ENCODE measurements around the gene RHBDL3. TPM values are rescaled to one million over a fixed set of nuclear protein-coding genes. Genes with fewer than 3 reads are reported as not detected.

The RHBDL3 gene
- total RNA-seq, 1 experiment from 2014 or later: 13.2 TPM

GRCh38 chr17:32274101-32274500, 8.5 kb downstream of the RHBDL3 start:
- no peak overlapping the region for H3K4me3 Mint-ChIP-seq
- peaks cover 52% of the 10 kb centered on the region for H3K4me1 Mint-ChIP-seq
- TF ChIP-seq ZNF423 (CRISPR knock-in tag; IDR thresholded peaks at IDR 0.05) (no peak), ETV6 (CRISPR knock-in tag; IDR thresholded peaks at IDR 0.05) (no peak), JUN (CRISPR knock-in tag; IDR thresholded peaks at IDR 0.05) (no peak)
- no peaks in the 10 kb centered on the region for H3K9me3 Mint-ChIP-seq
- peaks cover 2% of the 10 kb centered on the region for H3K27me3 Mint-ChIP-seq (ENCODE audit: low read depth)
- H3K27ac Mint-ChIP-seq: no peak overlapping the region
- DNase-seq (ENCODE audit: low spot score) (no peak), ATAC-seq (no peak)
- H3K36me3 Mint-ChIP-seq: no peaks in the 10 kb centered on the region
- POLR2A ChIA-PET: no interaction called here
- CTCF ChIA-PET: interaction anchor here (1.5 to 3.9 kb wide), 3 partner anchors 12 to 45 kb away, joined by 5 to 15 read pairs (median 12); no protein-coding TSS in a partner anchor

DNA sequence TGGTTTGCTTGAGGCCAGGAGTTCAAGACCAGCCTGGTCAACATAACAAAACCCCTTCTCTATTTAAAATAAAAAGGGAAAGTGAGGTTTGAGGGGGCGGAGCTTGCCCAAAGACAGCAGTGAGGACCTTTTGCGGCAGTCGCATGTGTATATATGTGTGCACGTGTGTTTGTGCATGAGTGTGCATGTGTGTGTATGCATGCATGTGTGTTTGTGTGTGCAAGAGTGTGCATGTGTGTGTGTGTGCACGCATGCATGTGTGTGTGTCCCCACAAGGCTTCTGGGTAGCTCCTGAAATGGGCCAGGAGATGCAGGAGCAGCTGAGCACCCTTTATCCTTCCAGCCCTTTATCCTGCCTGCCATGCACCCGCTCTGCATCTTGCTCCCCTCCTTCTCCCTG, 9.0 kb downstream of the RHBDL3 start:
- Mint-ChIP-seq H3K4me1 (peaks cover 57% of the 10 kb centered on the region), H3K27ac (no peak overlapping the region), H3K9me3 (no peaks in the 10 kb centered on the region), H3K36me3 (no peaks in the 10 kb centered on the region), H3K27me3 (ENCODE audit: low read depth) (peaks cover 6% of the 10 kb centered on the region), H3K4me3 (no peak overlapping the region)
- CTCF ChIA-PET: interaction anchor here (3.0 to 3.9 kb wide), 3 partner anchors 8 to 44 kb away, joined by 12 to 15 read pairs (median 15); no protein-coding TSS in a partner anchor
- TF ChIP-seq MLX (CRISPR knock-in tag; IDR thresholded peaks at IDR 0.05): no peak
- TF ChIP-seq ELF4 (CRISPR knock-in tag; IDR thresholded peaks at IDR 0.05; ENCODE audit: low read depth): no peak
- TF ChIP-seq, protein P1, sequence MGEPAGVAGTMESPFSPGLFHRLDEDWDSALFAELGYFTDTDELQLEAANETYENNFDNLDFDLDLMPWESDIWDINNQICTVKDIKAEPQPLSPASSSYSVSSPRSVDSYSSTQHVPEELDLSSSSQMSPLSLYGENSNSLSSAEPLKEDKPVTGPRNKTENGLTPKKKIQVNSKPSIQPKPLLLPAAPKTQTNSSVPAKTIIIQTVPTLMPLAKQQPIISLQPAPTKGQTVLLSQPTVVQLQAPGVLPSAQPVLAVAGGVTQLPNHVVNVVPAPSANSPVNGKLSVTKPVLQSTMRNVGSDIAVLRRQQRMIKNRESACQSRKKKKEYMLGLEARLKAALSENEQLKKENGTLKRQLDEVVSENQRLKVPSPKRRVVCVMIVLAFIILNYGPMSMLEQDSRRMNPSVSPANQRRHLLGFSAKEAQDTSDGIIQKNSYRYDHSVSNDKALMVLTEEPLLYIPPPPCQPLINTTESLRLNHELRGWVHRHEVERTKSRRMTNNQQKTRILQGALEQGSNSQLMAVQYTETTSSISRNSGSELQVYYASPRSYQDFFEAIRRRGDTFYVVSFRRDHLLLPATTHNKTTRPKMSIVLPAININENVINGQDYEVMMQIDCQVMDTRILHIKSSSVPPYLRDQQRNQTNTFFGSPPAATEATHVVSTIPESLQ (CRISPR knock-in tag; IDR thresholded peaks at IDR 0.05): no peak
- TF ChIP-seq RORB (CRISPR knock-in tag; IDR thresholded peaks at IDR 0.05): no peak
- TF ChIP-seq FOXP4 (CRISPR knock-in tag; IDR thresholded peaks at IDR 0.05): no peak
- TF ChIP-seq ZNF532 (CRISPR knock-in tag; IDR thresholded peaks at IDR 0.05; ENCODE audit: borderline replicate concordance): no peak
- DNase-seq (ENCODE audit: low spot score) (no peak), ATAC-seq (no peak)
- POLR2A ChIA-PET: no interaction called here

DNA sequence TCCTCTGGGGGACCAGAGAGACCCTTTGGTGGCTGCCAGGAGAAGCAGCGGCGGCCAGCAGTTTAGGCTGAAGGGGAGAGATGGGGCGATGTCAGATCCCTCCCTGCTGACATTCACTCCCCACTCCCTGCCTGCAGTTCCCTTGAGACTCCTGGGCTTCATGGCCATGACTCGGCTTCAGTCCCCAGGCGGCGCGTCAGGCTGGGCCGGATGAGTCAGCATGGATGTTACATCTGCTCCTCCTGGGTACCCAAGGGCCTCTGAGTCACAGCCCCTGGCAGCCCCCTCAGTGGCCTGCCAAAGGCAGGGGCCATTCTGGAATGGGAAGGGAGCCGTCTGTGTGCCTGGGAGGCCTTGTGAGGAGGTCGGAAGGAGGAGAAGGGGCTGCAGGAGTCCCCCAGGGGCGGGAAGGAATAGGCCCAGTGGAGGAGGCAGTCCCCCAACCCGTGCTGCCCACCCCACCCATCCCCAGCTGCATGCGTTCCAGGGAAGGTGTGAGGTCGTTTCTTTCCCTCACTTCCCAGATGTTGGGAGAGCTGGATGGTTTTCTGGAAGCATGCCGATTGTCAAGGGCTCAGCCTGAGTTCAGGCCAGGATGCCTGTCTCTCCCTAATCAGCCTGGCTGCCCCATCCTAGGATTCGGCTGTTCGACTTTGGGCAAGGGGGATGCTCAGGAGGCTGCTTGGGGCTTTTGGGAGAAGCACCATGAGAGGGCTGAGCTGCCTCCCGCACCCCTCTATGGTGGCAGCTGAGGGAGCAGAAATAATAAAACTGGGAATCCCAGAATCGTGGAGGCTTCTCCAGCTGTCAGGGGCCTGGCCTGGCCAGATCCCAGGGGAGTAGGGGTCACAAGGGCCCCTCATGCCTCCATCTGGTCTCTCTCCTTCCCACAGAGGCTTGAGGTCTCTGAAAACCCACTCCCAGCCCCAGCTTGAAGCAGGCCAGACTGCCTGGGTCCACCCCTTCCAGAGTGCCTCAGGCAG, 9.7 kb downstream of the RHBDL3 start:
- no peaks in the 10 kb centered on the region for H3K36me3 Mint-ChIP-seq
- no peaks in the 10 kb centered on the region for H3K9me3 Mint-ChIP-seq
- peaks cover 7% of the 10 kb centered on the region for H3K27me3 Mint-ChIP-seq (ENCODE audit: low read depth)
- H3K4me3 Mint-ChIP-seq: no peak overlapping the region
- H3K4me1 Mint-ChIP-seq: peaks cover 64% of the 10 kb centered on the region
- DNase-seq (ENCODE audit: low spot score): peak; percentile 54
- peak; percentile 32 for ATAC-seq
- no peak overlapping the region for H3K27ac Mint-ChIP-seq
- ChIA-PET POLR2A (no interaction called here), CTCF (interaction anchor here (2.5 to 3.9 kb wide), 5 partner anchors 8 to 44 kb away, joined by 8 to 15 read pairs (median 13); no protein-coding TSS in a partner anchor)
- TF ChIP-seq ZNF232 (CRISPR knock-in tag; IDR thresholded peaks at IDR 0.05) (no peak), PRDM15 (CRISPR knock-in tag; IDR thresholded peaks at IDR 0.05) (peak; percentile 56), ELF4 (CRISPR knock-in tag; IDR thresholded peaks at IDR 0.05; ENCODE audit: low read depth) (no peak)
- TF ChIP-seq, protein P2, sequence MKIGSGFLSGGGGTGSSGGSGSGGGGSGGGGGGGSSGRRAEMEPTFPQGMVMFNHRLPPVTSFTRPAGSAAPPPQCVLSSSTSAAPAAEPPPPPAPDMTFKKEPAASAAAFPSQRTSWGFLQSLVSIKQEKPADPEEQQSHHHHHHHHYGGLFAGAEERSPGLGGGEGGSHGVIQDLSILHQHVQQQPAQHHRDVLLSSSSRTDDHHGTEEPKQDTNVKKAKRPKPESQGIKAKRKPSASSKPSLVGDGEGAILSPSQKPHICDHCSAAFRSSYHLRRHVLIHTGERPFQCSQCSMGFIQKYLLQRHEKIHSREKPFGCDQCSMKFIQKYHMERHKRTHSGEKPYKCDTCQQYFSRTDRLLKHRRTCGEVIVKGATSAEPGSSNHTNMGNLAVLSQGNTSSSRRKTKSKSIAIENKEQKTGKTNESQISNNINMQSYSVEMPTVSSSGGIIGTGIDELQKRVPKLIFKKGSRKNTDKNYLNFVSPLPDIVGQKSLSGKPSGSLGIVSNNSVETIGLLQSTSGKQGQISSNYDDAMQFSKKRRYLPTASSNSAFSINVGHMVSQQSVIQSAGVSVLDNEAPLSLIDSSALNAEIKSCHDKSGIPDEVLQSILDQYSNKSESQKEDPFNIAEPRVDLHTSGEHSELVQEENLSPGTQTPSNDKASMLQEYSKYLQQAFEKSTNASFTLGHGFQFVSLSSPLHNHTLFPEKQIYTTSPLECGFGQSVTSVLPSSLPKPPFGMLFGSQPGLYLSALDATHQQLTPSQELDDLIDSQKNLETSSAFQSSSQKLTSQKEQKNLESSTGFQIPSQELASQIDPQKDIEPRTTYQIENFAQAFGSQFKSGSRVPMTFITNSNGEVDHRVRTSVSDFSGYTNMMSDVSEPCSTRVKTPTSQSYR (CRISPR knock-in tag; IDR thresholded peaks at IDR 0.05): no peak
